Karpas-422 (cell line): Measurements from ENCODE around the gene CDPF1. TPM values are rescaled to one million over a fixed set of nuclear protein-coding genes. Genes with fewer than 3 reads are reported as not detected.
"Not testable (repeated sequence)": the region's sequence is repeated elsewhere in the genome, so short reads cannot be mapped to it uniquely, and the experiment has no call there.

Experiments
- DNase-seq: peaks from one replicate; pipeline ENCODE4 v3.0.0-alpha.2; 2015
- H2AFZ ChIP-seq: fragments of 200-600 bp; sonication (generic); 2 replicates; pipeline ENCODE4 v1.6.1; 2014; ENCODE audit warnings: antibody characterized with exemption, low read length, mixed read lengths
- H3K27ac ChIP-seq: fragments of 200-600 bp; sonication (generic); 2 replicates; pipeline ENCODE4 v1.5.1; 2014; ENCODE audit warnings: mild to moderate bottlenecking, low read length, moderate library complexity
- H3K27me3 ChIP-seq: fragments of 200-600 bp; sonication (generic); 2 replicates; pipeline ENCODE4 v1.6.1; 2014; ENCODE audit warnings: low read length, mixed read lengths
- H3K36me3 ChIP-seq: fragments of 200-600 bp; sonication (generic); 2 replicates; pipeline ENCODE4 v1.6.1; 2014; ENCODE audit warnings: low read length, mixed read lengths; ENCODE audit not compliant: insufficient read depth
- H3K4me1 ChIP-seq: fragments of 200-600 bp; sonication (generic); 2 replicates; pipeline ENCODE4 v1.6.1; 2014; ENCODE audit warnings: mild to moderate bottlenecking, low read length, mixed read lengths
- H3K4me2 ChIP-seq: fragments of 200-600 bp; sonication (generic); 2 replicates; pipeline ENCODE4 v1.6.1; 2014; ENCODE audit warnings: low read length, low read depth, mild to moderate bottlenecking; ENCODE audit not compliant: poor library complexity, severe bottlenecking
- H3K4me3 ChIP-seq: fragments of 200-600 bp; sonication (generic); 2 replicates; pipeline ENCODE4 v1.5.1; 2014; ENCODE audit warnings: mild to moderate bottlenecking, antibody characterized with exemption, low read length, mixed read lengths
- H3K79me2 ChIP-seq: fragments of 200-600 bp; sonication (generic); 2 replicates; pipeline ENCODE4 v1.6.1; 2014; ENCODE audit warnings: mild to moderate bottlenecking, low read length, mixed read lengths
- H3K9ac ChIP-seq: fragments of 200-600 bp; sonication (generic); 2 replicates; pipeline ENCODE4 v1.6.0; 2014; ENCODE audit warnings: low read length
- H3K9me2 ChIP-seq: fragments of 200-600 bp; sonication (generic), shearing (Covaris generic); replicated peaks from 2 replicates; pipeline ENCODE4 v1.6.0; 2014; ENCODE audit warnings: mild to moderate bottlenecking, low read length, moderate library complexity; ENCODE audit not compliant: insufficient read depth
- H3K9me3 ChIP-seq: fragments of 300-700, 200-600 bp; sonication (generic); 2 replicates; pipeline ENCODE4 v1.6.1; 2014; ENCODE audit warnings: low read length, mixed read lengths
- H4K20me1 ChIP-seq: fragments of 200-600 bp; sonication (generic); 2 replicates; pipeline ENCODE4 v1.6.1; 2014; ENCODE audit warnings: mild to moderate bottlenecking, antibody characterized with exemption, low read length, low read depth; ENCODE audit not compliant: insufficient read depth
- total RNA-seq: library from RNA; depleted of rRNA; stranded (reverse); fragments of >200 nt; shearing (Covaris generic); gene quantifications from 2 replicates; pipeline ENCODE4 v1.2.3, GENCODE V29; 2014; ENCODE audit warnings: low replicate concordance

Gene CDPF1
- total RNA-seq, 1 experiment from 2014 or later, result 9.8 TPM

DNA sequence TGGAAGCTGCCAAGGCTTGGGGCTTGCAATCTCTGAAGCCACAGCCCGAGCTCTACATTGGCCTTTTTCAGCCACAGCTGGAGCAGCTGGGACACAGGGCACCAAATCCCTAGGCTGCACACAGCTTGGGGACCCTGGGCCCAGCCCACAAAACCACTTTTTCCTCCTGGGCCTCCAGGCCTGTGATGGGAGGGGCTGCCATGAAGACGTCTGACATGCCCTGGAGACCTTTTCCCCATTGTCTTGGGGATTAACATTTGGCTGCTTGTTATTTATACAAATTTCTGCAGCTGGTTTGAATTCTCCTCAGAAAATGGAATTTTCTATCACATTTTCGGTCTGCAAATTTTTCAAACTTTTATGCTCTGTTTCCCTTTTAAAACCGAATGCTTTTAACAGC lies 15.5 kb upstream of the CDPF1 start:
- peaks cover 11% of the 10 kb centered on the region for H3K79me2 ChIP-seq
- DNase-seq, H3K27me3 ChIP-seq, H3K27ac ChIP-seq, H3K4me3 ChIP-seq, H3K9ac ChIP-seq, H2AFZ ChIP-seq, H3K9me2 ChIP-seq, H3K9me3 ChIP-seq, H3K4me2 ChIP-seq, H3K36me3 ChIP-seq, H4K20me1 ChIP-seq: not testable (repeated sequence)
- H3K4me1 ChIP-seq, result peaks cover 17% of the 10 kb centered on the region

DNA sequence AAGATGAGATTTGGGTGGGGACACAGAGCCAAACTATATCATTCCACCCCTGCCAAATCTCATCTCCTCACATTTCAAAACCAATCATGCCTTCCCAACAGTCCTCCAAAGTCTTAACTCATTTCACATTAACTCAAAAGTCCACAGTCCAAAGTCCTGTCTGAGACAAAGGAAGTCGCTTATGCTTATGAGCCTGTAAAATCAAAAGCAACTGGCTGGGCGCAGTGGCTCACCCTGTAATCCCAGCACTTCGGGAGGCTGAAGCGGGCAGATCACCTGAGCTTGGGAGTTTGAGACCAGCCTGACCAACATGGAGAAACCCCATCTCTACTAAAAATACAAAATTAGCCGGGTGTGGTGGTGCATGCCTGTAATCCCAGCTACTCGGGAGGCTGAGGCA lies 14.4 kb upstream of the CDPF1 start:
- H2AFZ ChIP-seq, H3K36me3 ChIP-seq, H3K9ac ChIP-seq, H4K20me1 ChIP-seq, H3K27ac ChIP-seq, H3K9me2 ChIP-seq, DNase-seq, H3K4me3 ChIP-seq, H3K4me2 ChIP-seq, H3K27me3 ChIP-seq, H3K9me3 ChIP-seq: not testable (repeated sequence)
- peaks cover 11% of the 10 kb centered on the region for H3K79me2 ChIP-seq
- peaks cover 17% of the 10 kb centered on the region for H3K4me1 ChIP-seq

DNA sequence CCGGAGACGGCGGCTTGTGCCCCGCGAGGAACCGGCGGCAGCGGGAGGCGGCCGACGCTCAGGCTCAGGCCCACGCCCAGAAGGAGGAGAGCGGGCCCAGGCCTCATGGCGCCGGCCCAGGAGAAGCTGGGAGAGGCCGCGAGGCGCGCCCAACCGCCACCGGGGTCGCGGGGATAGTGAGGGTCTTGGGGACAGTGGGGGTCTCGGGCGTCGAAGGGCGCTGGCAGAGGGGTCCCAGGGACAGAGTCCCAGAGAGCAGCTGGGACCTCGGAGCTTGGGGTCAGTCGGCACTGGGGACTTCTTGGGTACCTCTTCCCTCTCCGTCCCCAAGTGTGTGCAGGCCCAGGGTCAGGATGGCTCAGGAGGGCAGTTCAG lies 13.1 kb upstream of the CDPF1 start, which contains the start of gene PKDREJ:
PKDREJ (minus strand) TSS at position 128 of the 375 bp plus-strand sequence; CDS start at position 107, 21 bp downstream.
- no peak within 1 kb of the TSS for H2AFZ ChIP-seq
- H3K4me1 ChIP-seq, result peaks cover 9% of the 10 kb centered on the region
- no peak within 1 kb of the TSS for H3K27ac ChIP-seq
- H3K9me2 ChIP-seq, result no peaks in the 10 kb centered on the region
- no peak within 1 kb of the TSS for H3K4me3 ChIP-seq
- no peaks in the 10 kb centered on the region for H3K36me3 ChIP-seq
- H3K9ac ChIP-seq, result no peak within 1 kb of the TSS
- no peak for DNase-seq
- peaks cover 3% of the 10 kb centered on the region for H3K79me2 ChIP-seq
- no peaks in the 10 kb centered on the region for H3K27me3 ChIP-seq
- H3K9me3 ChIP-seq, result no peaks in the 10 kb centered on the region
- H3K4me2 ChIP-seq, result no peak within 1 kb of the TSS
- no peaks in the 10 kb centered on the region for H4K20me1 ChIP-seq

DNA sequence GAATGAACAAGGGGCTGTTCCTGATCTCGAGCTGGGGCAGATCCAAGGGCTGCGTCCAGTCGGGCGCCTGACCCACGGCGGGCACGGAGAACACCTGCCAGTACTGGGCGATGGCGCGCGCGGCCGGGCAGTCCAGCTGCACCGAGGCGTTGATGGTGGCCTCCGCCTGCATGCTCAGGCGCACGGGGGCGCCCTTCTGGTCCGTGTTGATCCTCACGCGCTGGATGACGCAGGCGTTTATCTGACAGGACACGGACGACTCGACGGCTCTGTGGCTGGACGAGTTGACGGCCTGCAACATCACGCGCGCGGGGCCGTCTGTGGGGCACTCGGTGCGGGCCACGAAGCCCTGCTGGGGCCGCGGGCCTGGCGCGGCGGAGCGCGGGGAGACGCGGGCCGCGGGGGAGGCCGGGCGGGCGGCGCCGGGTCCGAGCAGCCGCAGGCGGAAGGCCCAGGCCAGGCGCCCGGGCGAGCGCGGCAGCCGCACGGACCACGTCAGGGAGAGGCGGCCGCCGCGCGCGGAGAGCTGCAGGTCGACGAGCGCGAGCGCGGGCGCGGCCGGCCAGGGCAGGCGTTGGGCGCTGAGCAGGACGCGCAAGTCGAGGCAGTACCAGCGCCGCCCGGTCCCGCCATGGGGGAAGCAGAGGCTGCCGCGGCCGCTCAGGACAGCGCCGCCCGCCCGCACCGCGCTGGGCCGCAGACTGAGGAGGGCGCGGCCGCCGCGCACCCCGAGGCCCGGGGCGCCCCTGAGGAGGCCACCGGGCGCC lies 12.5 kb upstream of the CDPF1 start:
- no peak overlapping the region for H2AFZ ChIP-seq
- H3K36me3 ChIP-seq, result no peaks in the 10 kb centered on the region
- no peak for DNase-seq
- no peaks in the 10 kb centered on the region for H3K79me2 ChIP-seq
- no peak overlapping the region for H3K27ac ChIP-seq
- H3K4me3 ChIP-seq, result no peak overlapping the region
- no peaks in the 10 kb centered on the region for H3K27me3 ChIP-seq
- no peaks in the 10 kb centered on the region for H4K20me1 ChIP-seq
- no peaks in the 10 kb centered on the region for H3K9me2 ChIP-seq
- H3K9ac ChIP-seq, result no peak overlapping the region
- no peak overlapping the region for H3K4me2 ChIP-seq
- no peaks in the 10 kb centered on the region for H3K9me3 ChIP-seq
- peaks cover 9% of the 10 kb centered on the region for H3K4me1 ChIP-seq

DNA sequence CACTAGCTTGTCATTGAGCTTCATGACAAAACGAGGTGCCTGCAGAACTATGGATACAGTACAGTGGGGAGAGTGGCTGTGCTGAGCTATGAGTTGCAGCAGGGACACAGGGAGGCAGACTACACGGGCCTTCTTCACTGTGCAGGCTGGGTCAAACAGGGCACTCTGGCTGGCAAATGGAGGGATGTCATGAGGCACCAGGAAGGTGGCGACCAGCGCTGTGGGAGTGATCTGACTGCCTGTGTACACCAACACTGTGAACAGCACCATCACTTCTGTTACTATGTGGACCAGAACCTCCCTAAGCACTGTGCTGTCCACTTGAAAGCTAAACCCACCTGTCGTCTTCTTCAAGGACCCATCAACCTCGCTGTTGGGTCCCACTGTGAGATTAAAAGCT lies 9.9 kb upstream of the CDPF1 start:
- Histone ChIP-seq H3K36me3 (no peaks in the 10 kb centered on the region), H3K9me2 (no peaks in the 10 kb centered on the region), H3K27ac (no peak overlapping the region), H3K27me3 (no peaks in the 10 kb centered on the region), H3K9me3 (no peaks in the 10 kb centered on the region), H3K4me3 (no peak overlapping the region), H3K4me1 (peaks cover 3% of the 10 kb centered on the region), H2AFZ (no peak overlapping the region), H3K9ac (no peak overlapping the region), H3K79me2 (no peaks in the 10 kb centered on the region), H4K20me1 (no peaks in the 10 kb centered on the region), H3K4me2 (no peak overlapping the region)
- DNase-seq, result no peak

DNA sequence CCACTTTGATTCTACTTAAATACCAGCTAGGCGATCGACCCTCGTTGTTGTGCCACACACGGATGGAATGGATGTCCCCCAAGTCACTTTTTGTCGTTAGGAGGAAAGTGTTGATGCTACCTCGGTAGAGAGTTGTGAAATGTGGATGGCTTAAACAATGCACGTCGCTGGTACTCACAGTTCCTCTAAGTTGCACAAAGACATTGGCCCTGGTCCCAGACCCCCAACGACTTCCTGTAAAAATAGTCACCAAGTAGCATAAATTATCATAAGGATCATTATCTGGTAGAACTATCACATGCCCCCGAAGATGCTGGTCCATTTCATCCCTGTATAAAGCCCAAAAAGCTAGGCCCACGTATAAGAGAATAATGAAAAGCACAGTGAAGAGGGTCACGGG lies 9.3 kb upstream of the CDPF1 start:
- H4K20me1 ChIP-seq, result no peaks in the 10 kb centered on the region
- no peaks in the 10 kb centered on the region for H3K79me2 ChIP-seq
- H2AFZ ChIP-seq, result no peak overlapping the region
- H3K9me2 ChIP-seq, result no peaks in the 10 kb centered on the region
- peaks cover 3% of the 10 kb centered on the region for H3K4me1 ChIP-seq
- no peak for DNase-seq
- H3K4me2 ChIP-seq, result no peak overlapping the region
- no peak overlapping the region for H3K27ac ChIP-seq
- no peak overlapping the region for H3K4me3 ChIP-seq
- no peak overlapping the region for H3K9ac ChIP-seq
- H3K36me3 ChIP-seq, result no peaks in the 10 kb centered on the region
- no peaks in the 10 kb centered on the region for H3K27me3 ChIP-seq
- H3K9me3 ChIP-seq, result no peaks in the 10 kb centered on the region

DNA sequence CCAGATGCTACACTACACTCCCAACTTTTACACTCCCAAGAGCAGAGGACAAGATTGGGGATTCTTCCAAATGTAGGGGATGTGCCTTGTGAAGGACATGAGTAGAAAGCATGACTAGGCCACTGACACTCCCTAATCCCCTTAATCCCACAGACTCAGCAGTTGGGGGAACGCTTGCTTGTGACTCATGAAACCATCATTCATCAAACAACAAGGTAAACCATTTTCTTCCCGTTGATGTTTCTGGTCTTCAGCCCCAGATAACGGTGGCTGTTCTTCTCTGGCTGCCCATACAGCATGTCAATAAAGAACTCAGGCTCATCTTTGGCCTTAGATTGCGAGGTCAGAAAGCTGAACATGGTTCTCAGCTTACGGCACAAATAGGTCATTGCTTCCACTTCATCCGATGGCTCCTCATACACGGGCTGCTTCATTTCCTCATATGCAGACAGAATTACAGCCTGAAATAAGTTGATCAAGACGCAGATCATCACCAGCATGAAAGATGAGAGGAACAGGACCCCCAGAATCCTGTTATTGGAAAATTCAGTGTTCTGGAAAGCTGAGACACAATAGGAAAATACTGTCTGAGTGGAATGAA lies 6.4 kb upstream of the CDPF1 start:
- no peaks in the 10 kb centered on the region for H3K27me3 ChIP-seq
- H3K9ac ChIP-seq, result no peak overlapping the region
- no peaks in the 10 kb centered on the region for H3K9me3 ChIP-seq
- peaks cover 3% of the 10 kb centered on the region for H3K4me1 ChIP-seq
- no peak overlapping the region for H2AFZ ChIP-seq
- no peaks in the 10 kb centered on the region for H4K20me1 ChIP-seq
- DNase-seq, result no peak
- H3K9me2 ChIP-seq, result no peaks in the 10 kb centered on the region
- no peak overlapping the region for H3K4me3 ChIP-seq
- H3K27ac ChIP-seq, result no peak overlapping the region
- H3K4me2 ChIP-seq, result no peak overlapping the region
- no peaks in the 10 kb centered on the region for H3K36me3 ChIP-seq
- H3K79me2 ChIP-seq, result no peaks in the 10 kb centered on the region

DNA sequence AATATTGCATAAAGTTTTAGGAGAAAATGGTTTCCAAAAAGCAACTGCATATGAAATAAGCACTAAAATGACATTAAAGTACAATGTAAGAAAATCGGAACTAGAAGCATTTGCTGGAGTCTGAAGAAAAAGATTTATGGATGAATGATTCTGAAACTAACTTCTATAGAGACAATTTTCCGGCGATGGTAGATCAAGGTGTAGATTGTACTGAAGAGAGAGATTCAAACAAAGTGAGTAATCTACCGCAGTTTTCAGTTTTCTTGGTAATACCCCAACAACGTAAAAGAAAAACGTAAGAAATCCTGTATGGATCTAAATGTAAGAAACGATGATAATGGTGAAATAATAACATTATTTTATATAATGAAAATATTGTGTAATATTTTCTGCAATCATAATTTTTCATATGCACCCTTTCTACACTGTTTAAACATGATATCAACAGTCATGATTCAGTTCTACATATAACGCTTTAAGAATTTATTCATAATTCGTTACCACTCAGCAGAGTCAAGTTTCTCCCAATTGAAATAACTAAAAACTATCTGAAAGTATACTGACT lies 1.8 kb upstream of the CDPF1 start:
- peak overlapping the region; percentile 88 for H3K4me2 ChIP-seq
- no peak overlapping the region for H3K4me3 ChIP-seq

More for the DNA sequence above, 1.8 kb upstream of the CDPF1 start:
- H3K27me3 ChIP-seq, result no peaks in the 10 kb centered on the region
- H2AFZ ChIP-seq, result no peak overlapping the region
- H3K9me3 ChIP-seq, result no peaks in the 10 kb centered on the region
- peaks cover 9% of the 10 kb centered on the region for H3K79me2 ChIP-seq
- no peak overlapping the region for H3K9ac ChIP-seq
- H3K27ac ChIP-seq, result no peak overlapping the region
- H3K36me3 ChIP-seq, result no peaks in the 10 kb centered on the region
- DNase-seq, result no peak
- no peaks in the 10 kb centered on the region for H3K9me2 ChIP-seq
- no peaks in the 10 kb centered on the region for H4K20me1 ChIP-seq
- peaks cover 23% of the 10 kb centered on the region for H3K4me1 ChIP-seq
